IMR-90 (cell line): Measurements from ENCODE around the gene FAM78B. TPM values are rescaled to one million over a fixed set of nuclear protein-coding genes. Genes with fewer than 3 reads are reported as not detected.

Source experiments
- ATAC-seq: fragments of 200-7000 bp; cut with Tn5 transposase; 2 replicates; pipeline ENCODE4 v1.9.1; 2020; ENCODE audit warnings: low read depth, mild to moderate bottlenecking, moderate library complexity
- BruUV-seq: library from RNA; stranded (reverse); fragments of 400-500 nt; replicated peaks from 2 replicates; lab custom pipeline; 2021; lab: Mats Ljungman, UMichigan
- CTCF ChIA-PET: fragments of 300-600 bp; formaldehyde crosslinking; extraction: SDS; loops from one replicate; lab custom pipeline; 2021; ENCODE audit warnings: antibody characterized with exemption; lab: Yijun Ruan, JAX
- POLR2A ChIA-PET: fragments of 300-600 bp; sonication (Branson Sonifier 250); formaldehyde crosslinking; loops from one replicate; lab custom pipeline; 2022; ENCODE audit warnings: antibody characterized with exemption; ENCODE audit not compliant: unreplicated experiment; lab: Charles Lee
- DNase-seq: peaks from one replicate; pipeline ENCODE4 v3.0.0; 2013
- H2AFZ ChIP-seq: replicated peaks from 2 replicates; pipeline ENCODE3; 2013; ENCODE audit warnings: low read length, mild to moderate bottlenecking; ENCODE audit not compliant: poor library complexity
- H2AK5ac ChIP-seq: 2 replicates; pipeline ENCODE4 v1.6.1; 2013; ENCODE audit warnings: low read depth, low read length, inconsistent platforms
- H2AK9ac ChIP-seq: replicated peaks from 2 replicates; pipeline ENCODE3; 2013; ENCODE audit warnings: mild to moderate bottlenecking, low read depth, low read length, moderate library complexity; ENCODE audit not compliant: poor library complexity
- H2BK120ac ChIP-seq: 2 replicates; pipeline ENCODE4 v1.6.1; 2013; ENCODE audit warnings: low read depth, low read length, inconsistent platforms
- H2BK15ac ChIP-seq: 3 replicates; pipeline ENCODE4 v1.6.1; 2013; ENCODE audit warnings: low read depth, low read length, inconsistent platforms
- H2BK20ac ChIP-seq: 2 replicates; pipeline ENCODE4 v1.6.1; 2013; ENCODE audit warnings: low read depth, mild to moderate bottlenecking, inconsistent platforms, low read length, moderate library complexity
- H2BK5ac ChIP-seq: 2 replicates; pipeline ENCODE4 v1.6.1; 2013; ENCODE audit warnings: mild to moderate bottlenecking, low read depth, low read length, inconsistent platforms; ENCODE audit not compliant: poor library complexity, severe bottlenecking
- H3K14ac ChIP-seq: replicated peaks from 2 replicates; pipeline ENCODE4 v1.6.1; 2013; ENCODE audit warnings: low read depth, low read length, inconsistent platforms
- H3K18ac ChIP-seq: 2 replicates; pipeline ENCODE4 v1.6.1; 2013; ENCODE audit warnings: low read depth, low read length, control low read depth
- H3K23ac ChIP-seq: 2 replicates; pipeline ENCODE4 v1.6.1; 2013; ENCODE audit warnings: low read depth, low read length, inconsistent platforms
- H3K27ac ChIP-seq: 2 replicates; pipeline ENCODE4 v1.5.1; 2013; ENCODE audit warnings: mild to moderate bottlenecking, control low read depth, low read length; ENCODE audit not compliant: insufficient read depth
- H3K27me3 ChIP-seq: 2 replicates; pipeline ENCODE4 v1.6.1; 2013; ENCODE audit warnings: low read length; ENCODE audit not compliant: control insufficient read depth, insufficient read depth
- H3K36me3 ChIP-seq: 2 replicates; pipeline ENCODE4 v1.6.1; 2013; ENCODE audit warnings: low read length, mixed read lengths; ENCODE audit not compliant: control insufficient read depth, insufficient read depth
- H3K4ac ChIP-seq: 2 replicates; pipeline ENCODE4 v1.6.1; 2013; ENCODE audit warnings: low read depth, low read length, inconsistent platforms
- H3K4me1 ChIP-seq: 2 replicates; pipeline ENCODE4 v1.6.1; 2013; ENCODE audit warnings: low read length, mixed read lengths; ENCODE audit not compliant: control insufficient read depth, insufficient read depth
- H3K4me2 ChIP-seq: 2 replicates; pipeline ENCODE4 v1.6.1; 2013; ENCODE audit warnings: low read depth, mild to moderate bottlenecking, control low read depth, low read length, moderate library complexity
- H3K4me3 ChIP-seq: 2 replicates; pipeline ENCODE4 v1.5.1; 2013; ENCODE audit warnings: low read depth, mild to moderate bottlenecking, control low read depth, low read length, moderate library complexity; ENCODE audit not compliant: insufficient read depth
- H3K56ac ChIP-seq: 2 replicates; pipeline ENCODE4 v1.6.1; 2013; ENCODE audit warnings: low read length, inconsistent platforms; ENCODE audit not compliant: insufficient read depth; ENCODE audit errors: extremely low read depth
- H3K79me1 ChIP-seq, 2 experiments: 2 replicates each; pipeline ENCODE4 v1.6.1; 2013; ENCODE audit warnings: low read length in 2 of 2, inconsistent platforms in 1 of 2, low read depth in 1 of 2
- H3K9ac ChIP-seq: 2 replicates; pipeline ENCODE4 v1.6.1; 2013; ENCODE audit warnings: low read depth, low read length, control low read depth
- H3K9me1 ChIP-seq: 2 replicates; pipeline ENCODE4 v1.6.1; 2013; ENCODE audit warnings: low read length, inconsistent platforms; ENCODE audit not compliant: insufficient read depth
- H3K9me3 ChIP-seq: 2 replicates; pipeline ENCODE4 v1.6.1; 2013; ENCODE audit warnings: low read length; ENCODE audit not compliant: control insufficient read depth, insufficient read depth
- H4K20me1 ChIP-seq: 2 replicates; pipeline ENCODE4 v1.6.1; 2013; ENCODE audit warnings: low read length, inconsistent platforms; ENCODE audit not compliant: insufficient read depth
- H4K5ac ChIP-seq: 2 replicates; pipeline ENCODE4 v1.6.1; 2013; ENCODE audit warnings: mild to moderate bottlenecking, low read depth, low read length, control low read depth
- H4K8ac ChIP-seq, 2 experiments: 2 replicates each; pipeline ENCODE4 v1.6.1; 2013; ENCODE audit warnings: low read depth in 2 of 2, low read length in 2 of 2, control low read depth in 1 of 2, inconsistent platforms in 1 of 2
- H4K91ac ChIP-seq: 2 replicates; pipeline ENCODE4 v1.6.1; 2013; ENCODE audit warnings: low read depth, low read length, inconsistent platforms; ENCODE audit not compliant: insufficient read depth
- BHLHE40 ChIP-seq: fragments of 150-350 bp; IDR thresholded peaks from 2 replicates; pipeline ENCODE4 v1.6.1; 2016; ENCODE audit warnings: mild to moderate bottlenecking, low read depth, low read length
- CEBPB ChIP-seq: IDR thresholded peaks from 2 replicates; pipeline ENCODE4 v1.6.1; 2012; ENCODE audit warnings: low read depth, low read length, improper control_type of control experiment
- CHD1 ChIP-seq: IDR thresholded peaks from 2 replicates; pipeline ENCODE4 v1.6.1; 2012; ENCODE audit warnings: low read depth, low read length, improper control_type of control experiment
- ELK1 ChIP-seq: fragments of 150-350 bp; IDR thresholded peaks from 2 replicates; pipeline ENCODE4 v1.6.1; 2016; ENCODE audit warnings: low read depth, mild to moderate bottlenecking, low read length, moderate library complexity, borderline replicate concordance
- FOS ChIP-seq: fragments of 150-350 bp; IDR thresholded peaks from 2 replicates; pipeline ENCODE4 v1.6.1; 2016; ENCODE audit warnings: low read depth, low read length
- MAFK ChIP-seq: IDR thresholded peaks from 2 replicates; pipeline ENCODE4 v1.6.1; 2012; ENCODE audit warnings: low read depth, low read length, improper control_type of control experiment
- MAZ ChIP-seq: IDR thresholded peaks from 2 replicates; pipeline ENCODE4 v1.6.1; 2012; ENCODE audit warnings: low read depth, mild to moderate bottlenecking, low read length, improper control_type of control experiment, moderate library complexity, borderline replicate concordance
- MXI1 ChIP-seq: IDR thresholded peaks from 2 replicates; pipeline ENCODE4 v1.6.1; 2012; ENCODE audit warnings: low read depth, mild to moderate bottlenecking, low read length, moderate library complexity, borderline replicate concordance
- NFE2L2 ChIP-seq: fragments of 150-350 bp; IDR thresholded peaks from 2 replicates; pipeline ENCODE4 v1.6.1; 2016; ENCODE audit warnings: low read depth, mild to moderate bottlenecking, low read length
- POLR2A ChIP-seq: IDR thresholded peaks from 2 replicates; pipeline ENCODE4 v1.6.1; 2012; ENCODE audit warnings: mild to moderate bottlenecking, low read depth, low read length
- RAD21 ChIP-seq: IDR thresholded peaks from 2 replicates; pipeline ENCODE4 v1.6.1; 2012; ENCODE audit warnings: low read length, improper control_type of control experiment
- RCOR1 ChIP-seq: IDR thresholded peaks from 2 replicates; pipeline ENCODE4 v1.6.1; 2012; ENCODE audit warnings: mild to moderate bottlenecking, low read length, improper control_type of control experiment; ENCODE audit not compliant: insufficient replicate concordance
- RFX5 ChIP-seq: IDR thresholded peaks from 2 replicates; pipeline ENCODE4 v1.8.0; 2012; ENCODE audit warnings: low read depth, mild to moderate bottlenecking, low read length, moderate library complexity
- SMC3 ChIP-seq: fragments of 150-350 bp; IDR thresholded peaks from 2 replicates; pipeline ENCODE4 v1.6.1; 2016; ENCODE audit warnings: low read depth, mild to moderate bottlenecking, antibody characterized with exemption, low read length, moderate library complexity
- USF2 ChIP-seq: fragments of 150-350 bp; IDR thresholded peaks from 2 replicates; pipeline ENCODE4 v1.6.1; 2017; ENCODE audit warnings: mild to moderate bottlenecking, antibody characterized with exemption, low read length, low read depth
- WGBS, 2 experiments: methylation state at CpG; one replicate each; pipeline versions ENCODE4 v1.1.5 to v1.1.7; 2013; ENCODE audit warnings: missing lambda C conversion rate in 2 of 2; ENCODE audit not compliant: insufficient read length in 1 of 2; ENCODE audit errors: extremely low coverage in 2 of 2; 5-methylcytosine and 5-hydroxymethylcytosine counted together
- dilution Hi-C: fragments of 300-500 bp; cut with HindIII; formaldehyde crosslinking; loops from one replicate; pipeline ENCODE4 v1.14.3; 2018; ENCODE audit warnings: low sequenced_read_pairs; ENCODE audit not compliant: unreplicated experiment
- in situ Hi-C: fragments of 300-500 bp; cut with MboI; formaldehyde crosslinking; loops from 3 replicates; pipeline ENCODE4 v1.14.3; 2019; ENCODE audit warnings: low sequenced_read_pairs, inconsistent platforms, mixed read lengths
- intact Hi-C: fragments of 100-400 bp; cut with micrococcal nuclease; formaldehyde crosslinking; loops from 2 replicates; pipeline ENCODE4 v1.10.0; 2022
- polyA plus RNA-seq, 3 experiments: library from polyadenylated mRNA; depleted of rRNA; stranded (reverse); fragments of >200 nt; gene quantifications; 2 replicates each; pipeline ENCODE4 v1.2.3, GENCODE V29; 2012; ENCODE audit warnings: low replicate concordance in 1 of 3
- total RNA-seq: library from RNA; depleted of rRNA; stranded (reverse); fragments of >200 nt; gene quantifications from 2 replicates; pipeline ENCODE4 v1.2.3, GENCODE V29; 2012
- TF ChIP-seq, protein P1 (sequence below): conservative IDR thresholded peaks from 2 replicates; pipeline ENCODE4 v1.5.1; 2012; ENCODE audit warnings: mild to moderate bottlenecking, low read depth, low read length, improper control_type of control experiment

Gene FAM78B
- total and polyA plus RNA-seq, 2 of the 4 experiments (the other 2 are of a cell fraction): under 0.01 to 0.12 TPM

DNA sequence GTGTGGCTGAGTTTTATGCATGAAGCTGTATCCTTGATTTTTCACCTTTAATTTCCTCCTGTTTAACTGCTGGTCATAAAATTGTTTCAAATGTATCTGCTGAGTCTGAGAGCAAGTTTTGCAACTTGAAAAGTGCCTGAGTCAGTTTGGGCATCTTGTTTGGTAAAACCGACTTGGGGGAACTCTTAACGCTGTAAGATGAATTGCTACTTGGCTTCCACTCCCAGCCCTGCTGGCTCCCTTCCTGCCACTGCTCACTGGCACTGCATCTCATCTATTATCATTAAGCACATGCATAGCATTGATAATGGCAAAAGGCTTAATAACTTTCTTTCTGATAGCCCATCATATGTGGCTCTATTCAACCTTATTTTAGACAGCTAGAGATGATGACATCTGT, 35.7 kb upstream of the FAM78B start:
- Histone ChIP-seq H3K14ac (no peak overlapping the region), H2BK15ac (no peak overlapping the region), H3K23ac (no peak overlapping the region), H3K27ac (no peak overlapping the region), H3K56ac (no peak overlapping the region), H2BK20ac (no peak overlapping the region), H2AK9ac (no peak overlapping the region), H4K8ac (no peak overlapping the region), H3K9ac (no peak overlapping the region), H3K4me2 (no peak overlapping the region), H2AFZ (no peak overlapping the region), H4K20me1 (no peaks in the 10 kb centered on the region), H3K4me1 (no peaks in the 10 kb centered on the region), H3K79me1 (no peaks in the 10 kb centered on the region), H3K9me1 (no peaks in the 10 kb centered on the region), H2AK5ac (no peak overlapping the region), H3K4ac (no peak overlapping the region), H2BK5ac (no peak overlapping the region), H3K36me3 (no peaks in the 10 kb centered on the region), H3K9me3 (peaks cover 4% of the 10 kb centered on the region; the same call in 1 of the 2 replicates), H3K4me3 (no peak overlapping the region), H3K18ac (no peak overlapping the region), H4K5ac (no peak overlapping the region), H2BK120ac (no peak overlapping the region), H4K91ac (no peak overlapping the region), H3K27me3 (no peaks in the 10 kb centered on the region)
- intact Hi-C loops: no loop called here
- ATAC-seq (no peak), DNase-seq (no peak)
- TF ChIP-seq CEBPB (no peak), RAD21 (no peak), FOS (no peak), POLR2A (no peak), USF2 (no peak), MAZ (no peak), RFX5 (no peak), MAFK (no peak), MXI1 (no peak), BHLHE40 (no peak), SMC3 (no peak), RCOR1 (no peak), ELK1 (no peak), NFE2L2 (no peak), CHD1 (no peak)
- TF ChIP-seq, protein P1, sequence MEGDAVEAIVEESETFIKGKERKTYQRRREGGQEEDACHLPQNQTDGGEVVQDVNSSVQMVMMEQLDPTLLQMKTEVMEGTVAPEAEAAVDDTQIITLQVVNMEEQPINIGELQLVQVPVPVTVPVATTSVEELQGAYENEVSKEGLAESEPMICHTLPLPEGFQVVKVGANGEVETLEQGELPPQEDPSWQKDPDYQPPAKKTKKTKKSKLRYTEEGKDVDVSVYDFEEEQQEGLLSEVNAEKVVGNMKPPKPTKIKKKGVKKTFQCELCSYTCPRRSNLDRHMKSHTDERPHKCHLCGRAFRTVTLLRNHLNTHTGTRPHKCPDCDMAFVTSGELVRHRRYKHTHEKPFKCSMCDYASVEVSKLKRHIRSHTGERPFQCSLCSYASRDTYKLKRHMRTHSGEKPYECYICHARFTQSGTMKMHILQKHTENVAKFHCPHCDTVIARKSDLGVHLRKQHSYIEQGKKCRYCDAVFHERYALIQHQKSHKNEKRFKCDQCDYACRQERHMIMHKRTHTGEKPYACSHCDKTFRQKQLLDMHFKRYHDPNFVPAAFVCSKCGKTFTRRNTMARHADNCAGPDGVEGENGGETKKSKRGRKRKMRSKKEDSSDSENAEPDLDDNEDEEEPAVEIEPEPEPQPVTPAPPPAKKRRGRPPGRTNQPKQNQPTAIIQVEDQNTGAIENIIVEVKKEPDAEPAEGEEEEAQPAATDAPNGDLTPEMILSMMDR: no peak
- in situ Hi-C loops: no loop called here
- dilution Hi-C loops: no loop called here
- no CpG with 5 or more reads among the region's 2 CpGs for WGBS, 2 experiments
- ChIA-PET POLR2A (no interaction called here), CTCF (no interaction called here)
- no TSS peak for BruUV-seq
